SK-N-SH treated with all-trans-retinoic acid at 6 μM for 48 hours (cell line): ENCODE data around the gene SCGB1A1.

Source experiments
- BACH2 ChIP-seq: fragments of 250-450 bp; sonication (Bioruptor Pico); IDR thresholded peaks from 2 replicates; pipeline ENCODE4 v1.9.0; 2021; ENCODE audit warnings: mild to moderate bottlenecking, borderline replicate concordance
- ESRRG ChIP-seq: fragments of 250-450 bp; sonication (Bioruptor Pico); IDR thresholded peaks from 2 replicates; pipeline ENCODE4 v1.6.1; 2021; ENCODE audit warnings: mild to moderate bottlenecking
- PATZ1 ChIP-seq: fragments of 250-450 bp; sonication (Bioruptor Pico); IDR thresholded peaks from 2 replicates; pipeline ENCODE4 v1.8.0; 2020; ENCODE audit warnings: mild to moderate bottlenecking, moderate library complexity, borderline replicate concordance
- PPARA ChIP-seq: fragments of 250-450 bp; sonication (Bioruptor Pico); IDR thresholded peaks from 2 replicates; pipeline ENCODE4 v1.5.0; 2020; ENCODE audit warnings: mild to moderate bottlenecking, borderline replicate concordance
- TCF4 ChIP-seq: fragments of 250-450 bp; sonication (Bioruptor Pico); IDR thresholded peaks from 2 replicates; pipeline ENCODE4 v1.8.0; 2021; ENCODE audit warnings: mild to moderate bottlenecking, moderate library complexity, borderline replicate concordance

GRCh38 chr11:62393735-62394134, 25.1 kb upstream of the SCGB1A1 start:
- TF ChIP-seq TCF4 (CRISPR knock-in tag) (no peak), BACH2 (CRISPR knock-in tag) (no peak), ESRRG (no peak), PATZ1 (no peak), PPARA (CRISPR knock-in tag) (no peak)
